Dermis blood vessel endothelial cell (primary cell): ENCODE results near the gene QRICH1. TPM values are rescaled to one million over a fixed set of nuclear protein-coding genes. Genes with fewer than 3 reads are reported as not detected.

Source experiments
- DNase-seq: peaks from one replicate; pipeline ENCODE4 v3.0.0; 2010
- total RNA-seq: library from RNA; depleted of rRNA; stranded (reverse); fragments of >200 nt; gene quantifications from 2 replicates; pipeline ENCODE4 v1.2.3, GENCODE V29; 2014

QRICH1 gene
- total RNA-seq, 1 donor from 2014 or later = 110 TPM

GRCh38 chr3:49119439-49119838 is 25.6 kb upstream of the QRICH1 start:
- DNase-seq = no peak

- DNase-seq = no peak
Observed at GRCh38 chr3:49119036-49119435, 25.2 kb upstream of the QRICH1 start.

- DNase-seq = no peak
Observed at GRCh38 chr3:49112262-49112661, 18.4 kb upstream of the QRICH1 start.

GRCh38 chr3:49111347-49111746 is 17.5 kb upstream of the QRICH1 start:
- no peak for DNase-seq

GRCh38 chr3:49110780-49111179 is 16.9 kb upstream of the QRICH1 start:
- DNase-seq = no peak

- no peak for DNase-seq
Observed at GRCh38 chr3:49108346-49108745, 14.5 kb upstream of the QRICH1 start.

GRCh38 chr3:49104427-49105291 is 10.8 kb upstream of the QRICH1 start, which contains the start of gene QARS1:
QARS1 (minus strand) TSS chr3:49104757; CDS start chr3:49104733, 24 bp downstream.
- DNase-seq = peak; percentile 94

- DNase-seq = no peak
Observed at GRCh38 chr3:49104052-49104426, 10.2 kb upstream of the QRICH1 start.

GRCh38 chr3:49100046-49100615 is 6.3 kb upstream of the QRICH1 start:
- DNase-seq = no peak

GRCh38 chr3:49098910-49099630 is 5.2 kb upstream of the QRICH1 start:
- DNase-seq = no peak

- DNase-seq = peak; percentile 37
Observed at GRCh38 chr3:49098429-49098828, 4.6 kb upstream of the QRICH1 start.

GRCh38 chr3:49092938-49093852 is 676 bp downstream of the QRICH1 start:
- DNase-seq = peak; percentile 88

GRCh38 chr3:49081429-49081828 is 12.4 kb downstream of the QRICH1 start:
- DNase-seq = no peak

GRCh38 chr3:49079270-49079669 is 14.6 kb downstream of the QRICH1 start:
- DNase-seq = no peak

GRCh38 chr3:49076646-49077045 is 17.2 kb downstream of the QRICH1 start:
- DNase-seq = no peak

- no peak for DNase-seq
Observed at GRCh38 chr3:49076116-49076515, 17.8 kb downstream of the QRICH1 start.

- DNase-seq = no peak
Observed at GRCh38 chr3:49058011-49058410, 35.9 kb downstream of the QRICH1 start.

- no peak for DNase-seq
Observed at GRCh38 chr3:49057268-49057667, 36.6 kb downstream of the QRICH1 start.

GRCh38 chr3:49054344-49054862 is 39.5 kb downstream of the QRICH1 start:
- no peak for DNase-seq

GRCh38 chr3:49053543-49053942 is 40.3 kb downstream of the QRICH1 start:
- DNase-seq = no peak

- DNase-seq = no peak
Observed at GRCh38 chr3:49035281-49035680, 58.6 kb downstream of the QRICH1 start.

- no peak for DNase-seq
Observed at GRCh38 chr3:49034650-49035049, 59.2 kb downstream of the QRICH1 start.
